ENCODE results near the gene SNX25.
A peak's percentile ranks its signal among the peaks of the same experiment; 100 is the strongest.

The SNX25 gene

GRCh38 chr4:185384930-185385331 is 175.5 kb downstream of the SNX25 start:
- FAIRE-seq (peak; percentile 47), DNase-seq (ENCODE audit: insufficient read length, low spot score) (no peak)
- TF ChIP-seq POU2F2 (IDR thresholded peaks at IDR 0.05; ENCODE audit: low read depth, low read length): no peak

- no peak for FAIRE-seq
- TF ChIP-seq SPI1 (IDR thresholded peaks at IDR 0.05; ENCODE audit: low read depth, low read length) (no peak), POU2F2 (IDR thresholded peaks at IDR 0.05; ENCODE audit: low read depth, low read length) (no peak), POLR2A (IDR thresholded peaks at IDR 0.05; ENCODE audit: low read depth, low read length) (peak; percentile 56), PAX5 (IDR thresholded peaks at IDR 0.05; ENCODE audit: insufficient read depth, low read length, severe bottlenecking) (no peak), TAF1 (IDR thresholded peaks at IDR 0.05; ENCODE audit: low read depth, low read length) (no peak), POLR2AphosphoS5 (IDR thresholded peaks at IDR 0.05; ENCODE audit: low read depth, low read length) (peak; percentile 58; the same call in 1 of the 2 replicates)
- no peak for DNase-seq (ENCODE audit: insufficient read length, low spot score)
Observed at GRCh38 chr4:185387957-185388356, 178.6 kb downstream of the SNX25 start.

DNA sequence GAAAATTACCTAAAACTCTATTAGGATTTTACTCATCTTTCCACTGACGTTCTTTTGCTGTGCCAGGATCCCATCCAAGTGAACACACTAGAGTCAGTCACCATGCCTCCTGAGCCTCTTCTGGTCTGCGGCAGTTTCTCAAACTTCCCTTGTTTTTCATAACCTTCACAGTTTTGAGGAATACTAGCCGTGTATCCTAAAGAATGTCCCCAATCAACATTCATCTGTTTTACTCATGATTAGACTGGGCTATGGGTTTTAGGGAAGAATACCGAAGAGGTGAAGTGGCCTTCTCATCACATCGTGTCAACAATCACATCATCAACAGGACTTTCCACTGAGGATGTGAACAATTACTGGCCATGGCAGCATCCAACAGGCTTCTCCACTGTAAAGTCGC is 181.5 kb downstream of the SNX25 start:
- DNase-seq (ENCODE audit: insufficient read length, low spot score) (no peak), FAIRE-seq (no peak)

DNA sequence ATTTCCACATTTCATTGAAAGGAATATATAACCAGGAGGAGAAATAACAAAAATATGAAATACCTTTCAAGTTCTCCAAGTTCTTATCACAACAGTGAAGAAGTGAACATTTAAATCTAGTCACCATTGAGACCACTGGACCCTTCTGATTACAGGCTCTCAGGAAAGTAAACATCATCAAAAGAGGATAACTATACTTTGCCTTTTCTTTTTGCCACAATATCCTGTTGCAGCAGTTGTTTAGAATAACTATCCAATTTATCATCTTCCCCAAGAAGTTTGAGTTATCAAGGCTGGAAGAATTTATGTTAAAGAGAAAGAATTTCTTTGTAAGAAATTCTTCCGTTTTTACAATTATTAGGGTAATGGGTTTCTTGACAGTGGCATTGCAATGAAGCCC is 182.8 kb downstream of the SNX25 start:
- DNase-seq (ENCODE audit: insufficient read length, low spot score): no peak
- TF ChIP-seq POLR2A (IDR thresholded peaks at IDR 0.05; ENCODE audit: low read depth, low read length) (no peak), PAX5 (IDR thresholded peaks at IDR 0.05; ENCODE audit: insufficient read depth, low read length, severe bottlenecking) (no peak), POLR2AphosphoS5 (IDR thresholded peaks at IDR 0.05; ENCODE audit: low read depth, low read length) (no peak), POU2F2 (IDR thresholded peaks at IDR 0.05; ENCODE audit: low read depth, low read length) (no peak), TAF1 (IDR thresholded peaks at IDR 0.05; ENCODE audit: low read depth, low read length) (no peak), SPI1 (IDR thresholded peaks at IDR 0.05; ENCODE audit: low read depth, low read length) (no peak)
- FAIRE-seq: no peak

More for the DNA sequence above, 181.5 kb downstream of the SNX25 start:
- TF ChIP-seq POLR2A (IDR thresholded peaks at IDR 0.05; ENCODE audit: low read depth, low read length): peak; percentile 51; the same call in 1 of the 2 replicates
- 0 out of 2 replicates have a peak, but pooled peaks have one; percentile 45 for TF ChIP-seq POLR2AphosphoS5 (IDR thresholded peaks at IDR 0.05; ENCODE audit: low read depth, low read length)
- TF ChIP-seq POU2F2 (IDR thresholded peaks at IDR 0.05; ENCODE audit: low read depth, low read length): no peak

DNA sequence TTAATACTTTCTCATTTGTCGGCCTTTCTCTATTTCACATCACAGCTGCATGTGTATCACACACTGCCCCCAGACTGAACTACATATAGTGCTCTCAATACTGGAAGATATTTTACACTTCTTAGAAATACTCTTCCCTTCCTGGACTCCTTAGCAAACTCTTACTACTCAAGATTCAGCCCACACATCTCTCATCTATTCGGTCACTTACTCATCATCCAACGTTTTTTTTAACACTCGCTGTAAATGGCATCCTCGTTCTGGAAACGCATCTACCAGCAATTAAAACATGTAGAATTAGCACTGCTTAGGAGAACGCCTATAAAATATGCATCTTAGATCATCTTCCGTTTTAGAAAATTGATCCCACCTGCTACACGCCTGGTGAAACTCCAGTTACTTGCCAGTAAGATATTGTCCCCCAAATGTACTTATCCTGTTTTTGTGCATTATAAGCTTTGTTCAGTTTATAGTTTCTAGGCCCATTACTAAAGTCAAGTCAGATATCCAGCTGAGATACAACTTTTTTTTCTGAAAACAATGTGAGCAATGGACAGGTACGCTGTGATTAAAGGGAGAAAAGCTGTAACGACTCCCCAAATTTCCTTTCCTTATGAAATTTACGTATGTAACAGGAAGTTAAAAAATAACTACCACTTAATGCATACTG is 185.3 kb downstream of the SNX25 start:
- no peak for TF ChIP-seq POLR2AphosphoS5 (IDR thresholded peaks at IDR 0.05; ENCODE audit: low read depth, low read length)
- no peak for TF ChIP-seq TAF1 (IDR thresholded peaks at IDR 0.05; ENCODE audit: low read depth, low read length)
- TF ChIP-seq POU2F2 (IDR thresholded peaks at IDR 0.05; ENCODE audit: low read depth, low read length): no peak
- no peak for TF ChIP-seq POLR2A (IDR thresholded peaks at IDR 0.05; ENCODE audit: low read depth, low read length)
- TF ChIP-seq PAX5 (IDR thresholded peaks at IDR 0.05; ENCODE audit: insufficient read depth, low read length, severe bottlenecking): no peak
- TF ChIP-seq SPI1 (IDR thresholded peaks at IDR 0.05; ENCODE audit: low read depth, low read length): no peak
- no peak for FAIRE-seq
- no peak for DNase-seq (ENCODE audit: insufficient read length, low spot score)

- DNase-seq (ENCODE audit: insufficient read length, low spot score) (no peak), FAIRE-seq (peak; percentile 58)
- 0 out of 2 replicates have a peak, but pooled peaks have one; percentile 9 for TF ChIP-seq POLR2AphosphoS5 (IDR thresholded peaks at IDR 0.05; ENCODE audit: low read depth, low read length)
- no peak for TF ChIP-seq POU2F2 (IDR thresholded peaks at IDR 0.05; ENCODE audit: low read depth, low read length)
Observed at GRCh38 chr4:185395238-185395955, 186.0 kb downstream of the SNX25 start, which contains the start of gene LRP2BP. TSS of gene LRP2BP (minus strand) at chr4:185395924. CDS start at chr4:185378186, 17,738 bp downstream.

DNA sequence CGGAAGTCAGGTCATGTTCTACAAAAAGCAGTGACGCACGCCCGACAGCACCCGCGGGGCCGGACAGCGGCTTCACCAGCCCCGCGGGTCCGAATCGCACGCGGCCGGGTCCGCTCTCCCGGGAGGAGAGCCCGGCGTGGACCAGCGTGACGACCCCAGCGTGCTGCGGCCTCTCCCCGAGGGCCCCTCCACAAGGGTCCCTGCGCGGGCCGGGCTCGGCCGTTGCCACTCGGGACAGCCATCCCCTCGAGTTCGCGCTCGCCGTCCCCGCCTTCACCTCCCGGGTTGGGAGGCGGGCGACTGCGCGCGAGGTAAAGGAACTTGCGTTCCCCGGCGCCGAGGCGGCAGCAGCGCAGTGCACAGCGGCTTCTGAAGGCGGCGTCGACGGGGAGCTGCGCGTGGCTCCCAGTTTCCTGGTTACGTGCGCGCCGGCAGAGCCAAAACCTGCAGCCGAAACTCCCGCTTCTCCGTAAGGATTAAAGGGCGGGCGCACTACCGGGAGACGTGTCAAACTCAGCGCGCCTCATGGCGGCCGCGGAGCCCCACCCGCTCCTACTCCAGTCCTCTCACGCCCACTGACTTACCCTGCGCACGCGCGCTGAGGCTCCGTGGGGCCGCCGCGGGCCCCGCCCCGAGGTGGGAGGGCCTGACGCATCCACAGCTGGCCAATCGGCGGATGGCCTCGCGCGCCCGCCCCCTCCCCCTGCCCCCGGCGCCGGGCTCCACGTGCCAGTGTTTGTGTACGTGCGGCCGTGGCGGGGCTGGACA is 186.7 kb downstream of the SNX25 start:
- TF ChIP-seq SPI1 (IDR thresholded peaks at IDR 0.05; ENCODE audit: low read depth, low read length) (no peak), POU2F2 (IDR thresholded peaks at IDR 0.05; ENCODE audit: low read depth, low read length) (0 out of 2 replicates have a peak, but pooled peaks have one; percentile 17), PAX5 (IDR thresholded peaks at IDR 0.05; ENCODE audit: insufficient read depth, low read length, severe bottlenecking) (no peak), TAF1 (IDR thresholded peaks at IDR 0.05; ENCODE audit: low read depth, low read length) (peak; percentile 10; the same call in 1 of the 2 replicates), POLR2A (IDR thresholded peaks at IDR 0.05; ENCODE audit: low read depth, low read length) (peak; percentile 67; the same call in 1 of the 2 replicates), POLR2AphosphoS5 (IDR thresholded peaks at IDR 0.05; ENCODE audit: low read depth, low read length) (peak; percentile 81; the same call in 1 of the 2 replicates)
- FAIRE-seq (peak; percentile 97), DNase-seq (ENCODE audit: insufficient read length, low spot score) (peak; percentile 91)

- DNase-seq (ENCODE audit: insufficient read length, low spot score) (no peak), FAIRE-seq (peak; percentile 67)
- TF ChIP-seq PAX5 (IDR thresholded peaks at IDR 0.05; ENCODE audit: insufficient read depth, low read length, severe bottlenecking): no peak
- peak; percentile 41; the same call in 1 of the 2 replicates for TF ChIP-seq TAF1 (IDR thresholded peaks at IDR 0.05; ENCODE audit: low read depth, low read length)
Observed at GRCh38 chr4:185396724-185397385, 187.5 kb downstream of the SNX25 start, which contains the start of gene ANKRD37. TSS of gene ANKRD37 (plus strand) at chr4:185396841. CDS start at chr4:185396924, 83 bp downstream.

- TF ChIP-seq SPI1 (IDR thresholded peaks at IDR 0.05; ENCODE audit: low read depth, low read length) (peak; percentile 73), POLR2AphosphoS5 (IDR thresholded peaks at IDR 0.05; ENCODE audit: low read depth, low read length) (no peak)
- FAIRE-seq: no peak
- no peak for DNase-seq (ENCODE audit: insufficient read length, low spot score)
Observed at GRCh38 chr4:185398618-185399017, 189.2 kb downstream of the SNX25 start.
